KBM-7 (cell line): ENCODE data around the gene ETS1.

Experiments used
- DNase-seq: peaks from one replicate; pipeline ENCODE4 v3.0.0-alpha.2; 2015
- in situ Hi-C: fragments of 300-500 bp; cut with MboI; formaldehyde crosslinking; loops from 2 replicates; pipeline ENCODE4 v1.14.3; 2020; ENCODE audit warnings: low sequenced_read_pairs, low pct_unique_long_range_greater_than_20kb, mixed read lengths

Gene ETS1

DNA sequence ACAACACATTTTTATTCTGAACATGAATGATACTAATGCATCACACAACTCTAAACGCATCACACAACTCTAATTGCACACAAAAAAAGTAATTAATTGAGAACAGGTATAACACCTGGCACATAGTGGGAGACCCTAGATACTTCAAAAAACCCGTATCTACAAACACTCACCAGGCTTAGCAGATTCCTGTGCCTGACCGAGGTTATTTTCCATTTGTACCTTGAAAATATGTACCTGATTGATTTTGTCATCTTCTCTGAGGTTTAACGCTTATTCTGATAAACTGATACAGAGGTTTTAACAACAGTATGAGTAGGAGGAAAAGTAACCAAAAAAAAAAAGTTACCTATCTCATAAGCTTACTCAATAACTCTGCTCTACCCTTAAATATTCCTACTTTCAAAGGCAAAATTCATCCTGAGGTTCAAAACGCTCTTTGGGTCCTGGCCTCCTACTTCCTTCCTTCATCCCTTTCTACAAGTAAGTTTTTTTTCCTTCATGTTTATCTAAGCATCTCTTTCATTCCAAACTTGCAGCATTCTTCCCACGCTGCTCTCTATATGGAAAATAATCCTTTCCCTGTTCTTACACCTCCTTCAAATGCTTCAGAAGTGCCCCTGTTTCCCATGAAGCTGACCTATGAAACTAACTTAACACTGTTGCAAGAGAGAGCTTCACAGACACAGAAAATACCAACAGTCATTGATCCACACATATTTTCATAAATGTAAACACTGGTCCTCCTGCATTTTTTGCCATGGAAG lies 73.3 kb downstream of the ETS1 start:
- in situ Hi-C loops, result no loop called here

GRCh38 chr11:128512474-128512996 lies 74.8 kb downstream of the ETS1 start:
- DNase-seq, result no peak
- in situ Hi-C loops, result no loop called here

More for the DNA sequence above, 73.3 kb downstream of the ETS1 start:
- DNase-seq, result no peak

- in situ Hi-C loops, result no loop called here
- DNase-seq, result no peak
These were observed 75.6 kb downstream of the ETS1 start for GRCh38 chr11:128511712-128512111.

DNA sequence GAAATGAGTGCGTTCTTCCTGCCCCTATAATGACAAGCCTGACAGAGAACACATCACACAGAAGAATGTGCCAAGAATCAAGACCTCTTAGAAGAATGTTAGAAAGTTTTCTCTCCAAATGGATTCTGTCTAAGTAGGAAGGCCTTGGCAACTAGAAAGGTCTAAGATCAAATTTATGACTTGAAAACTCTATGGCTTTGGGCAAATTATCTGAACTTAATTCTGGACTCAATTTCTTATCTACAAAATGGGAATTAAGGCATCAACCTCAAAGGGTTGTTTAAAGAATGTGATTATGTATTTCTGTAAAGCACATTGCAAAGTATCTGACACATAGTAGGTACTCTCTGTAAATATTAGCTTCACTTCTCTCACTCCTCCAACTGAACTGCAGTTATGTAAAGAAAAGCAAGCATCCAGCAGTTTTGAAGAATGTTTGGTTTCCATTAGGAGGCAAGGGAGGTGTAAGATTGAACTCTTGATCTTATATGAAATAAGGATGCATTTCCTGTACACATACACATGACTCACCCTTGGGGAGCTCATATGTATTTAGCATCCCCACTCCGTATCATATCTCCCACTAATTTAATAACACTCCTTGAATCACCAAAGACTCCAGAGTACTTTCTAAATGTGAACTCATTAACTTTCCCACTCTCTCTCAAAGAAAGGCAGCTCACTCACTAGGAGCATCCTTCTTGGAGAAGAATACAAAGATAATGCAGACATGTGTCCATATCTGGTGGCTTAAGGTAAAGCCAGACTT lies 77.6 kb downstream of the ETS1 start:
- DNase-seq, result no peak
- in situ Hi-C loops, result no loop called here

DNA sequence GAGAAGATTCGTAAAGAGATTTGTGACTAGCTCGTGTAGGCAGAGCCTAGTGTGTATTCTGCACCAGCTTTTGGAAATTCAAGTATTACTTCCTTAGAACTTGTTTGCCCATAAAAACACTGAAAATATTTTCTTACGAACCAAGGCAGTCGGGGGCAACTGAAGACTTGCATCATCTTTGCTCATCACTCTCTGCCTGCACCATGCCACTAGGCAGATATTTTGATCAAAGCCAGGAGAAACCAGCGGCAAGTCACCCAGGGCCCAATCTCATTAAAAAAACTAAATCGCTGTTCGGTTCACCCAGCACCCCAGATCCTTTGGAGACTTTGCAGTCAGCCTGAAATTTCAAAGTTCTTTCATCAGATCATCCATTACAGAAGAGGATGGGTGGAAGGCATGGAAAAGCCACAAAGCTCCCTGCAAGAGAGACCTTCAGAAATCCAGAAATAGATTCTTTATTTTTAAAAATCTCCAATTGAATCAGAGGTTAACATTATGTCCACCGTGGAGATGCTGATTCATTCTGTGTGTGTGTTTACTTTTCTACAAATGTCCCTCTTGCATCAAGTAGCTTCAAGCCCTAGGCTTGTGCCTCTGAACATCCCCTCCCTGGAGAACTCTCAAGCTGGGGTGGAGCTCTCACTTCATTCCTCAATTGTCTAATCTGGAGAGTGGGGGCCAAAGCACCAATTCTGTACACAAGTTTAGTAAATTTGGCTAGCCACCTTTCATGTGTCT lies 78.4 kb downstream of the ETS1 start:
- no peak for DNase-seq
- in situ Hi-C loops, result no loop called here

GRCh38 chr11:128507936-128508335 lies 79.4 kb downstream of the ETS1 start:
- in situ Hi-C loops, result no loop called here
- no peak for DNase-seq

GRCh38 chr11:128506999-128507611 lies 80.3 kb downstream of the ETS1 start:
- DNase-seq, result no peak
- in situ Hi-C loops, result no loop called here

- DNase-seq, result no peak
- in situ Hi-C loops, result no loop called here
These were observed 81.0 kb downstream of the ETS1 start for GRCh38 chr11:128506356-128506755.

DNA sequence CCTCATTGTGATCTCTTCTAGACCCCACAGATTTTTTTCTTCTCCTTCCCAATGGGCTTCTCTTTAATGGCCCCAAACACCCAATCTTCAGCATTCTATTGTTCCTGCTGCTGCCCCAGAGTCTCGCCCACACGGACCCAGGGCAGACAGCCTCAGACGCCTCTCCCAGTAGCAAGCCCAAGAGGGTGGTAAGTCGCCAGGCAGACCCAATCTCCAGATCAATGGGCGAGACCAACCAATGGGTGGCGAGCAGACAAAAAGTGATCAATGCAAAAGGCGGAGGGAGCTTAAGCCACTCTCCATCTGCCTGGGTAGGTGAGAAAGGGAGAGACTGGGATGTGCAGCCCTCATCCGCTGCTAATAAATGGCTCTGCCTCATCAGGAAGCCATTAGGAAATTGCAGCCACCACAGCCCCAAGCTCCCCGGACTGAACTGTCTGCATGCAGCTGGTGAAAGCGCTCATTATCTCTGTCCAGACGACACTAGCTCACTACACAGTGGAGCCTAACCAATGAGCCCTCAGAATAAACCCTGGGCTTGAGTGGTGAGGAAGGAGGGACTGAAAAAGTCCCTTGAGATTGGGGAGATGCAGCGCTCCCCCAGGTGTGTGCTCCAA lies 81.8 kb downstream of the ETS1 start:
- in situ Hi-C loops, result no loop called here

DNA sequence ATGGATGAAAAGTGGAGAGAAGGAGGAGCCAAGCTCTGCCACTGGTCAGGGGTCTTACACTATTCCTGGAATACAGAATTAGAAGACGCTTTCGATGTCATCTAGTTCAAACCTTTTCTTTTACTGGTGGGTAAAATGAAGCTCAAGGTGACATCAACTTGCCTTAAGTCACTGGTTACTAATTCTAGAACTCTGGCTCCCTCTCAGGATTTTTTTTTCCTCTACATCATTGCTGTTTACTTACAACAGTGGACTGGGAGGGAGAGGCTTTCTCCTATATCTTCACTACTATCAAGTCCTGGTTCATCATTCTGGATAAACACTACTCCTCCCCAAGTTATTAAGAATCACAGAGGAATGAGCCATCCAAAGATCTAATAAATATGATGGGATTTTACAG lies 82.9 kb downstream of the ETS1 start:
- DNase-seq, result no peak
- in situ Hi-C loops, result no loop called here

More for the DNA sequence above, 81.8 kb downstream of the ETS1 start:
- DNase-seq, result no peak

DNA sequence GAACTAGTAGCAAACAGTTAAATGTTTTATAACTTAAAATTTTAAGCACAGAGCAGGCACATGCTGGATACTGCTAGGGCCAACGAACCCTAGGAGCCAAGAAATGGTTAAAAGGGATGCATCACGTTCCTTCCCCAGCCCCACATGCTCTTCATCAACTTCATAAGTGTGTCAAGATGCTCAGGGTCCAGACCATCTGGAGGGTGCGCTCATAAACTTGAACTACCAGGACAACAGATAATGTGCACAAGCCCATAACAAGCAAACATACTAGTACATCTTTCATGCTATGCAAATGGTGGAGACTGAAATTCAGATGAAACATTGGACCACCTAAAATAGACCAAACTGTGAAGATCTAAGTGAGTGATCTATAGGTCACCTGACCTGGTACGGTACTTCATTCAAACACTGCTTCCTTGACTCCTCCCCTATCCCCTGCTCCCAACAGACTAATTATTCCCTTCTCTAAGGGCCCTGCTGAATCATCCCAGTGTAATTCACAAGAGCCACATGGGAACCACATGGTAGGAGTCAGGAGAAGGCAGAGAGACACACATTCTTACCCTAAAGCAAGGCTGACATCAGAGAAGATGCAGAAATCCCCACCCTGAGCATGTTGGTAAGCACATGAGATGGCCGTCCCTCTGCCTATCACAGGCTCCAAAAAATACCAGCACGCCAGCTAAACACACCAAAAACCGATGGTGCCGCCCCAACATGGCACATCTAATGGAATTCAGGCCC lies 83.9 kb downstream of the ETS1 start:
- in situ Hi-C loops, result no loop called here
- DNase-seq, result no peak

GRCh38 chr11:128502726-128503125 lies 84.6 kb downstream of the ETS1 start:
- no peak for DNase-seq
- in situ Hi-C loops, result no loop called here

- no peak for DNase-seq
- in situ Hi-C loops, result no loop called here
These were observed 85.5 kb downstream of the ETS1 start for GRCh38 chr11:128501632-128502549.

DNA sequence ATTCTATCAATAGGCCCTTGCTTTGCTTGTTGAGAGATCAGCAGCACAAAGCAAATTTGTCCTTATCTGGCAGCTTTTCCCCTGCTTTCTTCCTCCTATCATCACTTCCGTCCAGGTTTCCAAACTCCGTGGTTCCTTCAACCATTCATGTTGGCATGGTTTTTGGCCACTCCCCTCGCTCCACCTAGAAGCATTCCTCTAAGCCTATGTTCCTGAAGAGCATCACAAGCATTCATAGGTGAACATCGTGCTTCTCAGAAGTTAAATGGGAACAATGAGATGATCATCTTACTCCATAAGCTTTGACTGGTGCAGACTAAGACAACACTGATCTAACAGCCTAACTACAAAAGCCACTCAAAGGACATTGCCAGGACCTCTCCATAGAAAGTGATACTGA lies 86.3 kb downstream of the ETS1 start:
- no peak for DNase-seq
- in situ Hi-C loops, result no loop called here

DNA sequence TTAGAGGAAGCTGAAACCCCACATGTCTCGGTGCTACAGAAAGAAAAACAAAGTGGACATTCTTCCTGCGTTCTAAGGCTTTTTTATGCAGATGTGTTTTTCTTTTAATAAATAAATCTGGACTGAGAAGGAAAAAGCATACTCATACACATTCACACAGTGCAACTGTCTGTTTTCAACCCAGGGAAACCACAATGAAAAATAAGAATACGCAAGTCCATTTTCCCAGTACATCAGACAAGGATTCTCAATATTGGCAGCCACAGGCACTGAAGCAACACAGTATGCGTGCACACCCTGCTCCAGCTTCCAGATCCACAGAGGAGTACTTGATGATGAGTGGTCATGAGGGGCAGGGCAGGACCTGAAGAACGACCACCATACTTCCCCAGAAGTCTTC lies 86.9 kb downstream of the ETS1 start:
- DNase-seq, result no peak
- in situ Hi-C loops, result no loop called here

- no peak for DNase-seq
- in situ Hi-C loops, result no loop called here
These were observed 87.6 kb downstream of the ETS1 start for GRCh38 chr11:128499613-128500253.

DNA sequence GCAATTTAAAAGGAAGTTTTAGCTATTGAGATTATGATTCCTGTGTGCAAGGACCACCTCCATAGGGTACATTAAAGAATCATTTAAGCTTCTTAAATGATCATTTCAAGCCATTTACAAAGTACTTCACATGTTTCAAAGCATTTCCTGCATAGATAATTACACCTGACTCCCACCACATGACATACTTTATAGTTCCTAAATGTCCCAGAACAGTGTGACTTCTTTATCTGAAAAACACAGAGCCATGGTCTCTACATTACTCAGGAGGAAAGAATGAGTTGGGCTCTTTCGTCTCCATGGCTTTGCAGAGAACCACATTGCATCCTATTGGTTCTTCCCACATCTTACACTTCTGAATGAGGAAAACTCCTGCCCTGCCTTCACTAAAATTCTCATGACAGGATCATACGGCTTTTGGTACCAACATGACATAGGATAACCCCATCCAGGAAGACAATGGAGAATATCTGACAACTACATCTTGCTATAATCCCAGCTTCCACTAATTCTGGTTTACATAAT lies 88.6 kb downstream of the ETS1 start:
- DNase-seq, result no peak
- in situ Hi-C loops, result no loop called here
